Stimulated activated CD8-positive, alpha-beta memory T cell treated with anti-CD3 and anti-CD28 coated beads, Interleukin-15, amount 100 ng/mL, for 24 hours (primary cell): ENCODE results near the gene PEX13.
A peak's percentile ranks its signal among the peaks of the same experiment; 100 is the strongest.
"Not testable (repeated sequence)": the region's sequence is repeated elsewhere in the genome, so short reads cannot be mapped to it uniquely, and the experiment has no call there.

Source experiments
- DNase-seq: peaks from one replicate; pipeline ENCODE4 v3.0.0-alpha.2; 2020; ENCODE audit warnings: low read depth

PEX13 gene

DNA sequence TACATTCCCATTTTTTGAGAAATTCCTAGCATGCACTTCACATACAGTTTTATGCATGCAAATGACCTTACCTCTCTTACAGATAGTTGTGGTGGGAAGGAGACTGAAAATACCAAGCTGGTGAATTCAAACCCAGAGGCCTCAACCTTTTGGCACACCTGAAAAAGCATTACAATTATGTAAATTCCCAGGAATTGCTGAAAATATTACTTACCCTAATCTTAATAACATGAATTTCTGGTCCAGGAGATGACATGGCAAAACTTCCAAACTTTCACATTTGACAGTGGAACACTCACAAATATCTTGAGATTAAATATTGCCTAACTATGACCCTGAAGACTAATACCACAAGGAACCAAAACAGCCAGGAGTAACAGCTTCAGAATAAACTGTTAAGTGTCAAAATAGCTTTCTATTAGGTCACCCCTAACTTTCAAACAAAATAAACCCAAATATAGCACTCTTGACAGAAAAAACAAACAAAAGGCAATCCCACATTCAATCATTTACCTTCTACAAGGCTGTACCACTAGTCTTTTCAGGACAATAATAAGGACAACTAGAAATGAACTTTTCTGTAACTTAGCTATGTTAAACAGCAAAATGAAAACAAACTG lies 10.9 kb upstream of the PEX13 start:
- DNase-seq = no peak

DNA sequence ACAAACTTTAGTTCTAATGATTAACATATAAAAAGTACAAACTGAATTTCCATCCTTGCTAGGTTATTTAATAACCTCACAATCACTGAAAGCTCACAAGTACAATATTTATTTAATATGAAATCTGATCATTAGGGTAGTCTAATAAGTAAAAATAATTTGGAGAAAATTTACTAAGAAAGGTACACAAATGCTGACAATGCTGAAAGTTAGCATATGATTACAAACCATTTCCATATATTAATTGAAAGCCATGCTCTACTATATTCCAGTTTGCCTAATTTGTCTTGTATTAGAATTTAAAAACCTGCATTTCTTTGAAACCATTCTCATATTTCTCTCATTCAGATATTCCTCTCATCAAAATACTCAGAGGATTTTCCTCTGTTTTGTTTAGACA lies 8.2 kb upstream of the PEX13 start:
- no peak for DNase-seq

DNA sequence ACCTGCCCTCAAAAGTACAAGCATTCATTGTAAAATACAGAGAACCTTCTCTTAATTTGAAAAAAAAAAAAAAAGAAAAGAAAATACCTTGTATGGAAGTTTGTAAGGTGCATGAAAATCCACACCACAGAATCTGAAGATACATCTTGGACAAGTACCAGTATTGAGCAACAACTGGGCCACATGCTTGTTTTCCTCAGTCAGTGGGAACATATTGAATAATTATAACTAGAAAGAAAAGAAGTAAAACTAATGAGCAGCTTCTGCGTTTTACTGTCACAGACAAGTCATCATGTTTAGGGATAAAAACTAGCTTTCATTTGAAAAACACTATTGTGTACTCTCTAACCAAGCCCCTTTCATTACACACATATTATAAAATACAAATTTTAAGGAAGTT lies 5.8 kb upstream of the PEX13 start:
- no peak for DNase-seq

DNA sequence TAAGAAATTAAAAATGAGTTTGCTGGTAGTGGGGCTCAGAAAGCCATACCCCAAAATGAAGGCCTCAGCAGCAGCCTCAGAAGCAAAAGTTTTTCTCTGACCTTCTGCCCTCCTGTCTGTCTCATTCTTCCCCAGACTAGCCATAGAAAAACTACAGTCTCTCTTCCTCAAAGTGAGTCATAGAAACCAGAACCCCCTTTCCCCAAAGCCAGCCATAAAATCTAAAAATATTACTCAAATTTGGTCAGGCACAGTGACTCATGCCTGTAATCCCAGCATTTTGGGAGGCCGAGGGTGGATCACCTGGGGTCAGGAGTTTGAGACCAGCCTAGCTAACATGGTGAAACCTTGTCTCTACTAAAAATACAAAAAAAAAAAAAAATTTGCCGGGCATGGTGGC lies 5.2 kb upstream of the PEX13 start:
- not testable (repeated sequence) for DNase-seq

DNA sequence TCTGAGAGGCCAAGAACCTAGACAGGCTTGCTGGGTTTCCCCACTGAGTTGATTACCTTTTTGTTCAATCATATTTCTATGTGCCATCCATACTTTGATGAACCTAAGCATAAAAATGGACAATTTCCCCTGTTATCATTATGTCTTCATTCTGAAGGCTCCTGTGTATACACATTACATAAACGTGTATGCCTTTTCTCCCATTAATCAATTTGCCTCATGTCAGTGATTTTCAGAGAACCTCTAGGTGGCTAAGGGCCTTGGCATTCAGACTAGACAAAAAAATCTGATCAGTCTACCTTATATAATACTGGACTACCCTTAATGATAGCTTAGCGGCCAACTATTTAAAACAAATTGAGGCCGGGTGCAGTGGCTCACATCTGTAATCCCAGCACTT lies 4.1 kb upstream of the PEX13 start:
- no peak for DNase-seq

DNA sequence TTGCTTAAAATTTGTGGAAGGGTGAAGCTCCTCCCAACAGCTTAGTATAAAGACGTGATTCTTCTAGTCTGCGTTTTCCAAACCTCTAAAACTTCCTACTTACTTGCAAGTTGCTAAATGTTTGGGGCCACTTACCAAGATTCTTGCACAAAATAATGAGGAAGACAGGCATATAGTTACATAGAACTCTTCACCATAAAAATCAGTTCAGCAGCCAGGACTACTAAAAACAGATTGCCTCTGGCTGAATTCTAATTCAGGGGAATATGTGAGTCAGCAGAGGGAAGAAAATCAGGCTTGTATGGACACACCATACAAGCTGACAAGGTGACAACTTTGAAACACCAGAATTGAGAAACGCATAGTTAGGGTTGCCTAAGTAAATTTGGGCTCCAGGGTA lies 2.8 kb upstream of the PEX13 start:
- no peak for DNase-seq

DNA sequence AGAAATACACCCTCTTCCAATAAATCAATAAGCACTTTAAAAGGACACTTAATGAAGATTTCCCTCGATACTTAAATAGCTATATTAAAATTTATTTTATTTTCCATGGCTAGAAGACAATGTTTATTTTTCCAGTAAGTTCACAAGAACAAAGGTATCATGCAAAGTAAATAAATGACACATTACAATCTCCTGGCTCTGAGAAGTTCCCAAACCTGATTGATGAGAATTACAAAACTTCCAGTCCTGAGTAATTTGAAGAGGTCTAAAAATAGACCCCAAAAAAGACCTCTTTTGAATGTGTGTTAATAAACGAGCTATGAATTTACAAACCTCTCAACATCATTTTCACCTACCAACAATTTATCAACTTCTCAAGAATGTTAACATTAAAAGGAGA lies 1.5 kb upstream of the PEX13 start:
- DNase-seq = no peak

DNA sequence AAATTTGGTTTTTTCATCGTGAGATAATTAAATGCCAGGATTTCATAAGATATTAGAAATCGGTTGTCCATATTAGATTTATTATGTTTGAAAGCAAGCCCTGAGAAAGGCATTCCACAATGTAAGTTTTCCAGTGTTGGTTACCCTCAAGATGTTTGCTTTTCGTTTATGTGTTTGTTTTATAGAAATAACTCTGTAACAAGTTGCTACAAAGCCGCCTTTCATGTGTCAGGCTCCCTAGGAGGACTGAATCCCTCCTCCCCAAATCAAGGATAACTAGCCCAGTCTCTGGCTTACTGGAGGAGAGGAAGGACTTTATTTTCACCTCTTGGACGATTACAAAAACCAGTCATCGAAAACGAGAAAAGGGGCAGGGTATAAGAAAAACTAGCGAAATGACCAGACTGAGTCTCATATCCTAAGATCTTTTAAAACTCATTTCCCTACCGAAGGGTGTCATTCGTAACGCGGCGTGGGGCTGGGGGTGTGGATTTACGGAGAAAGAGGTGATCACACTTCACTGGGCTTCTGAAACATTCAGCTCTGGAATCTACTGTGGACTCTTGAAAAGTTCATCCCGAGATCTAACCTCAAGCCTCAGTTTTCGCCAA lies 1.0 kb upstream of the PEX13 start:
- no peak for DNase-seq

DNA sequence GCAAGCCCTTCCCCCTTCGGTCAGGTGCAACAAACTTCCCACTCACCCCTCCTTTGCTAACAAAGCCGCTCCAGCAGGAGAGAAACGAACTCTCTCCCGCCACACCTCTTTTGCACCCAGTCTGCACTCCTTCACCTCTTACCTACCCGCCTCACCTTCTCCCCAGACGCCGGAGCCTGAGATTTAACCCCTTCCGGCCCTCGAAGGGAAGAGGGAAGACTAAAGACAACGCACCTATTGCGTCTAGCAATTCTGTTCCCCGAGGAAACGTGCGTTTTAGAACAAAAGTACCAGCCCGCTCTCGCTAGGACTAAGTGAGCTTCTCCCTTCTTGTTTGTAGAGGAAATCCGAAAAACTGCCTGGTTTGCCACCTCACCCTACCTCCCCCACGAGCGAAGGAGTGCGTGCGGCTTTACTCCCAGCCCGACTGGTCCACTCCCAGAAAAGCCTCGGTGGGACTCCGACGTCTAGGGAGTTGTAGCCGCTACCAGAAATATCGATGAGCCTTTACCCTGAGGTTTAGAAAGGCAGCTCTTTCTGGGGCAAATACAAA lies 441 bp upstream of the PEX13 start:
- DNase-seq = peak; percentile 38

DNA sequence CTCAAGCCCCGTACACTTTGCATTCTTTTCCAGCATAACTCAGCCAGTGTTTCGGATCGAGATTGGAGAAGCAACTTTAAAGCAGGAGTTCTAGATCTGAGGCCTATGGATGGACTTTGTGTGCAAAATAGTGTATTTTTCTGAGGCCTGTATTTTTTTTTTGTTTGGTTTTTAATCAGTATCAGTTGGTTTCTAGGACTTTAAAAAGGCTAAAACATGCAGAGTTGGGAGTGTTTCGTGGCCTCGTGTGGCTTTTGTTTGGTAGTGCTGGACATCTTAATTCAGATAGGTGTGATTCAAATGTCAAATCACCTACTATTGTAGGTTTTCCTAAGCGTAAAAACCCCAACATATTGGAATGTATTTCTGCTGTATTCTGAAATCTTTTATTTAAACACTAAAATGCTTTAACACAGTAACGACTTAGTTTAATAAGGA lies 817 bp downstream of the PEX13 start:
- no peak for DNase-seq

DNA sequence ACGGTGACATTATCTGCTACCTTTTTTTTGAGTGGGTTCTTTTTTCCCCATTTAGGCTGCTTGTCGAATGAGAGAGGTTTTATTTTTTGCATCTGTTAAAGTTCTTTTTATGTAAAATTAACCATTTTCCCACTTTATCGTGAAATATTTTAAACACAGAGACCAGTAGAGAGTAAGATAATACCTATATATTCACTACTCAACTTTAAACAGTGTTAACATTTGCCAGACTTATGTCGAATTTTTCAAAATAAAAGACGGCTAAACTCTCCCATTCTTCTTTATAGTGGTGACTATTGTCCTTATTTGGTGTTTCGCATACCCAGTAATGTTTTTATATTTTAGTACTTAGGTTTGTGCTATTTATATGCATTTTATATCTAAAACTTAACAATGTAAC lies 1.3 kb downstream of the PEX13 start:
- no peak for DNase-seq

DNA sequence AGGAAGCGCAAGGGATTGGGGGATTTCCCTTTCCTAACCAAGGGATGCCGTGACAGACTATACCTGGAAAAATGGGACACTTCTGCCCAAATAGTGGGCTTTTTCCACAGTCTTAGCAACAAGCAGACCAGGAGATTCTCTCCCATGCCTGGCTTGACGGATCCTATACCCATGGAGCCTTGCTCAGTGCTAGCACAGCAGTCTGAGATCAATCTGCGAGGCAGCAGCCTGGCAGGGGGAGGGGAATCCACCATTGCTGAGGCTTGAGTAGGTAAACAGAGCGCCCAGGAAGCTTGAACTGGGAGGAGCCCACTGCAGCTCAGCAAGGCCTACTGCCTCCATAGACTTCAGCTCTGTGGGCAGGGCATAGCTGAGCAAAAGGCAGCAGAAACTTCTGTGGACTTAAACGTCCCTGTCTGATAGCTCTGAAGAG lies 3.7 kb downstream of the PEX13 start:
- no peak for DNase-seq

DNA sequence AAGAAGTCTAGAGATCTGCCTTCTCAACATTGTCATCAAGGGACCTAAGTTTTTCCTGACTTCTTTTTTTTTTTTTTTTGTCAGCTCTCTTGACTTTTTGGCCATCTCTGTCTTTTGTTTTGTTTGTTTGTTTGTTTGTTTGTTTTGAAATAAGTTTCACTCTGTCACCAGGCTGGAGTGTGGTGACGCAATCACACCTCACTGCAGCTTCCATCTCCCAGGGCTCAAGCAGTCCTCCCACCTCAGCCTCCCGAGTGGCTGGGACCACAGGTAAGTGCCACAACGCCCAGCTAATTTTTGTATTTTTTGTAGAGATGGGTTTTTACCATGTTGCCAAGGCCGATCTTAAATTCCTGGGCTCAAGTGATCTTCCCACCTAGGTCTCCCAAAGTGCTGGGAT lies 6.2 kb downstream of the PEX13 start:
- DNase-seq = no peak

DNA sequence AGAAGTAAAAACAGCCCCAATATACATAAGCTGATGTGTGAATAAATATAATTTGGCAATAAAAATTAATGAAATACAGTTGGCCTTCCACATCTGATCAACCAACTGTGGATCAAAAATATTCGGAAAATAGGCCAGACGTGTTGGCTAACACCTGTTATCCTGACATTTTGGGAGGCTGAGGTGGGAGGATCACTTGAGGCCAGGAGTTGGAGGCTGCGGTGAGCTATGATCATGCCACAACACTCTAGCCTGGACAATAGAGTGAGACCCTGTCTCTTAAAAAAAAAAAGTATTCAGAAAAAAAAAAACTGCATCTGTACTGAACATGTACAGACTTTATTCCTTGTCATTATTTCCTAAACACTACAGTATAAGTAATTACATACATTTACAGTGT lies 12.0 kb downstream of the PEX13 start:
- no peak for DNase-seq

DNA sequence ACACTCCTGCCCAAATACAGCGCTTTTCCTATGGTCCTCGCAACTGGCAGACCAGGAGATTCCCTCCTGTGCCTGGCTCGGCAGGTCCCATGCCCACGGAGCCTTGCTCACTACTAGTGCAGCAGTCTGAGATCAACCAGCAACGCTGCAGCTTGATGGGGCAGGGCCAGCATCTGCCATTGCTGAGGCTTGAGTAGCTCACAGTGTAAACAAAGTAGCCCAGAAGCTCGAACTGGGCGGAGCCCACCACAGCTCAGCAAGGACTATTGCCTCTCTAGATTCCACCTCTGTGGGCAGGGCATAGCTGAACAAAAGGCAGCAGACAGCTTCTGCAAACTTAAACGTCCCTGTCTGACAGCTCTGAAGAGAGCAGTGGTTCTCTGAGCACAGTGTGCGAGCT lies 17.1 kb downstream of the PEX13 start:
- DNase-seq = not testable (repeated sequence)

DNA sequence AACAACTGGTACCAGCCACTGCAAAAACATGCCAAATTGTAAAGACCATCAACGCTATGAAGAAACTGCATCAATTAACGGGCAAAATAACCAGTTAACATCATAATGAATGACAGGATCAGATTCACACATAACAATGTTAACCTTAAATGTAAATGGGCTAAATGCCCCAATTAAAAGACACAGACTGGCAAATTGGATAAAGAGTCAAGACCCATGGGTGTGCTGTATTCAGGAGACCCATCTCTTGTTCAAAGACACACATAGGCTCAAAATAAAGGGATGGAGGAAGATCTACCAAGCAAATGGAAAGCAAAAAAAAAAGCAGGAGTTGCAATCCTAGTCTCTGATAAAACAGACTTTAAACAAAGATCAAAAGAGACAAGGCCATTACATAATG lies 19.1 kb downstream of the PEX13 start:
- DNase-seq = not testable (repeated sequence)

DNA sequence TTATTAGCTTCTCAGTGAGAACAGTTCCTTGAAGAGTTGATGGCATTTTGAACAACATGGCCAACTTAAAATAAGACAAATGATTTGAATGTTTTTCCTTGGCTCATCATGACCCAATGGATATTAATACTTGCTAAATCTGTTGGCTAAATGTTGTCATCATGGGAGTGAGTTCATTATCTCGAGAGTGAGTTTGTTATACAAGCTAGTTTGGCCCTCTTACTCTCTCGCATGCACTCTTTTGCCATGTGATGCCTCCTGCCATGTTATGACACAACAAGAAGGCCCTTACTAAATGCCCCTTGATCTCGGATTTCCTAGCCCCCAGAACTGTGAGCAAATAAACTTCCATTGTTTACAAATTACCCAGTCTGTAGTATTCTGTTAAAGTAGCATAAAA lies 25.3 kb downstream of the PEX13 start:
- no peak for DNase-seq

DNA sequence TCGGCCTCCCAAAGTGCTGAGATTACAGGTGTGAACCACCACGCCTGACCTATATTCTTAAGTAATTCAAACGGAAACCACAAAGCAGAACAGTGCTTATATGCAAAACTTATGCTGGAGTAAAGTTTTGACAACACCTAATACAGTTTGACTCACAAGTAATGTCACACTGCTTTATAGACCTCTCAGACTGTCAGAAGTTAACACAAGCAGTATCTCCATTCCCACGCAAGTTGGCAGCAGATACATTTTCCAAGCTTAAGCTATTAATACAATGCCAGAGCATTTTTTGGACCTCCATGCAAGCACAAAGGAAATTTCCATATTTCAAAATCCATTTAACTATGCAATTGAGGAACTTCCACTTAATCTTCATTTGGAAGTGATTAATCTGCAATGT lies 27.1 kb downstream of the PEX13 start:
- no peak for DNase-seq

DNA sequence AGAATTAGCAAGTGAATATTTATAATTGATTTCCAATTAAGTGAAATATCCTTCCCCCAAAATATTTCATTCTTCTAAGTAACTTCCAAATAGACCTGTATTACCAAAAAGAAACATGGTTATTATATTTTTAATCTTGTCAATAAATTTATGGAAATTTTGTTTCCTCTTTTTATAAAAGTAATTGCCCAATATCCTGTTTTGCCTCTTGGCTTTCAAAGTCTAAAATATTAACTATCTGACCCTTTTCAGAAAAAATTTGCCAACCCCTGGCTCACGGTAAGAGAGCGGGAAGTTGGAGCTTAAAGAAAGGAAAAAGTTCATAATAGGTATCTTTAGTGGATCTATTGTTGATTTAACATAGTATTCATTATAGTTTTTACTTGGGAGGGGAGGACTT lies 27.7 kb downstream of the PEX13 start:
- no peak for DNase-seq

DNA sequence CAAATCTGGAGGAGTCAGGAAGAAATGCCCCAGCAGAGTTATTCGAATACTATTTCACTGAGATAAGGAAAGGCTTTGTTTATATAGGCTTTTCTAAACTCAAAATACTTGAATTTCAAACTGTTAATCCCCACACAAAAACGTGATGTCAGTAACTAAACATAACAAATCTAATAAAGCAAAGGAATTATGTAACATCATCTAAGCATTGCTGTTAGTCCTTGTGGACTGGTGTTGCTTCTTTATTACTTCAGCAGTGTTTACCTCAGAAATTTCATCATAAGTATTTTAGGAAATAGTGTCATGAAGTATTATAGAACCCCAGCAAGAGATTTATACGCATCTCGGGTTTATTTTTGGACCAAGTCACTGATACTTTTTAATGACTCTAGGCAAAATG lies 28.5 kb downstream of the PEX13 start:
- no peak for DNase-seq

DNA sequence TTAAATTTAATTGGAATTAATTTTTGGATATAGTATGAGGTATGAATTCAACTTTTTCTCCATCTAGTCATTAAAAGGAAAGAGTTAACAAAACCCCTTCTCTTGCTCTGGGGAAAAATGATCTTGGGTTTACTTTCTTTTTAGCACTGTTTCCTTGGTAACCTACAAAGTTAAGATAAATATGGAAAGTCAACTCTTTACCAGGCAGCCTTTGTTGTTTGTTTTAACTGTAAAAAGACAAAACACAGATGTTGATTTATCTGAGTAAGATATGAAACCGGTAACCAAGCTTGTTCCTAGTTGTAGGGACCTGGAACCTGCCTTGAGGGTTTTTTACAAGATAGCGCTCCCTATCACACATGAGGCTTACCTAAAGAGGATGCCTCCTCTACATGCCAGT lies 38.0 kb downstream of the PEX13 start:
- DNase-seq = no peak

DNA sequence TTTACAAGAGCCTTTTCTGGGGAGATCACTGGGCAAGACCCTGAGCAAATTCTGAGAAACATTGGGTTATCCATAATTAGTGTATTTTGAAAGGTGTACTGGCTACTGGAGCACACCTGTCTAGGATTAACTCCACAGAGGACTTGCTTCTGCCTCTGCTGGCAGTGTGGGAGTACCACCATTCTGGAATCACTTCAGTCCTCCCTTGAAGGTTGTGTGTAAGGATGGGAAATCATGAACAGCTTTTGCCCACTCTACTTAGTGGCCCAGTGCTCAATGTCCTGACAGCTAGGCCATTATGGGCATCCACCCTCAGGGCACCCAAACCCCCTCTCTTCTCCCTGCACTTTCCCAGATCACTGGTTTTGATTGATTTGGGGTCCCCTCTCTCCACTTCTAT lies 40.0 kb downstream of the PEX13 start:
- DNase-seq = no peak

DNA sequence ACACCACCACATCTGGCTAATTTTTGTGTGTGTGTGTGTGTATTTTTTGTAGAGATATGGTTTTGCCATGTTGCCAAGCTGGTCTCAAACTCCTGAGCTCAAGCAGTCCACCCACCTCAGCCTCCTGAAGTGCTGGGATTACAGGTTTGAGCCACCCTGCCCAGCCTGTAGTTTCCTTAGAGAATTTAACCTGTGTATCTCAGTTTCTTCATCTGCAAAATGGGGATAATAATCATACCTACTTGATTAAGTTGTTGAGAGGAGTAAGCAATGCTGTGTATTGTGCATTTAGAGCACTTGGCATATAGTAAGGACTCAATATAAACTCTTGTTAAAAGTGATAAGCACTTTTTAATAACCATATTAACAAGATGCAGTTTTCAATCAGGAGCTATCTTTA lies 41.9 kb downstream of the PEX13 start:
- DNase-seq = no peak
